Measurements from ENCODE around the gene D2HGDH. TPM values are rescaled to one million over a fixed set of nuclear protein-coding genes. Genes with fewer than 3 reads are reported as not detected.
A peak's percentile ranks its signal among the peaks of the same experiment; 100 is the strongest.

The D2HGDH gene
- total RNA-seq, 2 experiments from 2014 or later: 21.6 to 26.2 TPM

DNA sequence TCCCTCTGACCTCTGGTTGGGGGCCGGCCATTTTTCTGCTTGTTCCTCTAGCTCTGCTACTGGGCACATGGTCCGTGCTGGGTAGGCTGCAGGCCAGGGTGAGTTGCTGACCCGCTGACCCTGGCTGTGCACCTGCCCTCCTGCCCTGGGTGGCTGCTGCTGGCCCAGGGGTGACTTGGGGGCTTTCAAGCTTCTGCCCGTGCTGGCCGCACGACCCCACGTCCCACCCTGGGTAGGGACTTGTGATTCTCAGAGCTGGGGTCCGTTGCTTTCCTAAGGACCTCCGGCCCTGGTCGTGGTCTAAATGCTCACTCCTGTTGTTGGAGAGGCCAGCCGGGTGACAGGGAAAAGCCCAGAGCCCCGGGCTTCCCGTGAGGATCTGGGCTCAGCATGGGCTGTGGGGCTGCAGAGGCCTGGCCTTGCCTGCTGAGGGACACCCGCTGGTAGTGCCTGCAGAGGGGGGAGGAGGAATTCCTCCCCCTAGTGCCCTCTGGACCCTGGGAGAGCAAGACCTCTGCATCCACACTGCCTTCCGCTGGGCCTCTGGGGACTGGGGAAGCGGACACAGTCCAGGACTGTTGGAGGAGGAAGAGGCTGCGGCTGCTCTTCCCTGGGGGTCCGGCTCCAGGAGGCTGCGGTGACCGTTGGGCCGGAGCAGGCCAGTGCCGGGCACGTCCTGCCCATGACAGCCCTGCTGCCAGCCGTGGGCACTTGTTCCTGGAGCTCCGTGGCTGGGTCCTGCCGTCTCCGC lies 35.9 kb downstream of the D2HGDH start:
- H3K4me1 Mint-ChIP-seq: peaks cover 8% of the 10 kb centered on the region
- H3K4me3 Mint-ChIP-seq: no peak overlapping the region
- CTCF ChIA-PET: no interaction called here
- DNase-seq (peak; percentile 34), ATAC-seq (no peak)
- no peaks in the 10 kb centered on the region for H3K9me3 Mint-ChIP-seq (ENCODE audit: low read depth)
- no peak overlapping the region for H3K27ac Mint-ChIP-seq
- H3K27me3 Mint-ChIP-seq: no peaks in the 10 kb centered on the region
- no peaks in the 10 kb centered on the region for H3K36me3 Mint-ChIP-seq

- Mint-ChIP-seq H3K4me3 (no peak overlapping the region), H3K27me3 (no peaks in the 10 kb centered on the region), H3K27ac (no peak overlapping the region), H3K4me1 (peaks cover 8% of the 10 kb centered on the region), H3K36me3 (no peaks in the 10 kb centered on the region), H3K9me3 (ENCODE audit: low read depth) (no peaks in the 10 kb centered on the region)
- CTCF ChIA-PET: no interaction called here
- ATAC-seq: no peak
- DNase-seq: peak; percentile 31
Measured at GRCh38 chr2:241770936-241771285, 36.5 kb downstream of the D2HGDH start.

- no peaks in the 10 kb centered on the region for H3K36me3 Mint-ChIP-seq
- CTCF ChIA-PET: no interaction called here
- H3K4me3 Mint-ChIP-seq: no peak overlapping the region
- no peaks in the 10 kb centered on the region for H3K27me3 Mint-ChIP-seq
- peaks cover 8% of the 10 kb centered on the region for H3K4me1 Mint-ChIP-seq
- H3K9me3 Mint-ChIP-seq (ENCODE audit: low read depth): no peaks in the 10 kb centered on the region
- H3K27ac Mint-ChIP-seq: peak overlapping the region; percentile 55
- ATAC-seq (no peak), DNase-seq (peak; percentile 36)
Measured at GRCh38 chr2:241771286-241772062, 37.0 kb downstream of the D2HGDH start.

- Mint-ChIP-seq H3K4me3 (no peak overlapping the region), H3K36me3 (no peaks in the 10 kb centered on the region), H3K4me1 (peaks cover 8% of the 10 kb centered on the region), H3K27me3 (no peaks in the 10 kb centered on the region), H3K9me3 (ENCODE audit: low read depth) (no peaks in the 10 kb centered on the region), H3K27ac (peak overlapping the region; percentile 55)
- ATAC-seq (no peak), DNase-seq (peak; percentile 43)
- CTCF ChIA-PET: interaction anchor here (0.5 to 1.1 kb wide), 2 partner anchors 9 to 13 kb away, joined by 3 read pairs; no protein-coding TSS in a partner anchor
Measured at GRCh38 chr2:241772063-241772499, 37.7 kb downstream of the D2HGDH start.

- Mint-ChIP-seq H3K9me3 (ENCODE audit: low read depth) (no peaks in the 10 kb centered on the region), H3K27me3 (no peaks in the 10 kb centered on the region), H3K27ac (no peak overlapping the region), H3K4me3 (no peak overlapping the region), H3K4me1 (peaks cover 8% of the 10 kb centered on the region), H3K36me3 (no peaks in the 10 kb centered on the region)
- ATAC-seq: no peak
- DNase-seq: peak; percentile 40
- CTCF ChIA-PET: interaction anchor here (0.9 to 1.1 kb wide), 2 partner anchors 10 to 105 kb away, joined by 3 read pairs; no protein-coding TSS in a partner anchor
Measured at GRCh38 chr2:241773511-241774418, 39.3 kb downstream of the D2HGDH start.

- Mint-ChIP-seq H3K4me3 (no peak overlapping the region), H3K9me3 (ENCODE audit: low read depth) (no peaks in the 10 kb centered on the region), H3K4me1 (peaks cover 8% of the 10 kb centered on the region), H3K36me3 (no peaks in the 10 kb centered on the region), H3K27ac (no peak overlapping the region), H3K27me3 (no peaks in the 10 kb centered on the region)
- peak; percentile 27 for DNase-seq
- CTCF ChIA-PET: no interaction called here
- ATAC-seq: no peak
Measured at GRCh38 chr2:241774419-241775222, 40.2 kb downstream of the D2HGDH start.

GRCh38 chr2:241775223-241776177 lies 41.1 kb downstream of the D2HGDH start:
- no peak overlapping the region for H3K27ac Mint-ChIP-seq
- ATAC-seq (no peak), DNase-seq (peak; percentile 38)
- H3K4me3 Mint-ChIP-seq: no peak overlapping the region
- CTCF ChIA-PET: interaction anchor here (1.3 kb wide), 1 partner anchor 91 kb away, joined by 4 read pairs; no protein-coding TSS in a partner anchor
- no peaks in the 10 kb centered on the region for H3K36me3 Mint-ChIP-seq
- H3K4me1 Mint-ChIP-seq: peaks cover 8% of the 10 kb centered on the region
- H3K9me3 Mint-ChIP-seq (ENCODE audit: low read depth): no peaks in the 10 kb centered on the region
- H3K27me3 Mint-ChIP-seq: no peaks in the 10 kb centered on the region

DNA sequence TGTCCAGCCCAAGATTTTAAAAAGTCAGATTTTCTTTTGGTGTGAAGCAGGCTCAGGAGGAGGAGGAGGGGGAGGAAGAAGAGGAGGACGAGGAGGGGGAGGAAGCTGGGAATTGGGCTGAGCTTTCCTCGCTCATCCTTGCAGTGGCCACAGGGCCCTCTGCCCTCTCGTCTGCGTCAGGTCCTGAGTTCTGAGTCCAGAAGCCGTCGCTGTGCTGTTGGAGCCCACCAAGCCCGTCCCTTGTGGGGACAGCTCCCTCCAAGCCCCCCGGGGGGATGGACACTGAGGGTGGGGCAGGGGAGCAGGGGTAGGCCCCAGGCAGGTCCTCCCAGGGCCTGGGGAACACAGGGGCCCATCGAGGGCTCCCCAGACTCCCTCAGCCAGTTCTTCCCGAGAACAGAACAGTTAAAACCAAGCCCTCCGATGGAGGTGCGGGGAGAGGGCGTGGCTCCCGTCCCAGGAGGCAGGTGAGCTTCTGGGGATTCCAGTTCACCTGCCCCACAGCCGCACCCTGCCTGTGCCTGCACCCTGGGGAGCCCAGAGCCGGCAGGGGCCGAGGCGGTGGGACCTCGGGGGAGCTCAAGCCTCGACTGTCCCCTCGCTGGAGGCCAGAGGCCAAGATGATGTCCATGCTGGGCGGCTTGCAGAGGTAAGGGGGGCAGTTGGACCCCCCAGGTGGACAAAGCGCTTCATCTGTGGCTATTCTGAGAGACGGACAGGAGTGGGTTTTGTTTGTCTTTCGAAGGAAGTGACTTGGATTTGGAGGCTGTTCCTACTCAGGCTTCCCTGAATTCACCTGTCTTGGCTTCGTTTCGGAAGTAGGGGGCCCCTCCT lies 42.1 kb downstream of the D2HGDH start, which contains the start of gene GAL3ST2:
TSS of gene GAL3ST2 (plus strand) at position 487 of the 834 bp plus-strand sequence. CDS start at position 621, 134 bp downstream.
- Mint-ChIP-seq H3K27ac (no peak within 1 kb of the TSS), H3K4me1 (peaks cover 6% of the 10 kb centered on the region), H3K36me3 (peaks cover 2% of the 10 kb centered on the region), H3K27me3 (no peaks in the 10 kb centered on the region), H3K4me3 (no peak within 1 kb of the TSS), H3K9me3 (ENCODE audit: low read depth) (peaks cover 3% of the 10 kb centered on the region)
- CTCF ChIA-PET: interaction anchor here (1.3 kb wide), 1 partner anchor 90 kb away, joined by 4 read pairs; no protein-coding TSS in a partner anchor
- no peak for ATAC-seq
- no peak for DNase-seq

DNA sequence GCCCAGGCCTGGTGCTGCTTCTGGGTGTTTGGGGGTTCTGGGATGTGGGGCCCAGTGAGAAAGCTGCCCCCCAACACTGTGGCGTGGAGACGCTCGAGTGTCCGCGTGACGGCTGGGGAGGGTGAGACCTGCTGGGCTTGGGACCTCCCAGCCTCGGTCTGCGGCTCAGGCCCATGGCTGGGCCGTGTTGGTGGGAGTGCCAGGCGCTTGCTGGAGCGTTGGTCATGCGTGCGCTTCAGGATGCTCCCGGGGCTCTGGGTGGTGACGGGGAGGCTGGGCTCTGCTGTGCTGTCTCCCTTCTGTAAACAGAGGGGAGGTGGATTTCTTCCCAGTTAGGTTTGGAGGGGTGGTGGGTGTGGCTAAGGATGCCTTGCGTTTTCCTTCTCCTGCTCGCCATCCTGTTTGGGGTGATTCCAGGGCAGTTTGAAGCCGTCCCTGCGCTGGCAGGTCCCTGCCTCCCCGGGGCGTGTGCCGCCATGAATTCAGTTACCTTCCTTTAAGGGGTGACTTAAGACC lies 42.8 kb downstream of the D2HGDH start:
- peaks cover 2% of the 10 kb centered on the region for H3K36me3 Mint-ChIP-seq
- no peaks in the 10 kb centered on the region for H3K27me3 Mint-ChIP-seq
- peaks cover under 1% of the 10 kb centered on the region for H3K4me1 Mint-ChIP-seq
- H3K4me3 Mint-ChIP-seq: no peak overlapping the region
- peaks cover 3% of the 10 kb centered on the region for H3K9me3 Mint-ChIP-seq (ENCODE audit: low read depth)
- DNase-seq: no peak
- no peak overlapping the region for H3K27ac Mint-ChIP-seq
- ATAC-seq: no peak
- CTCF ChIA-PET: interaction anchor here (0.9 kb wide), 1 partner anchor 11 kb away, joined by 4 read pairs; no protein-coding TSS in a partner anchor

DNA sequence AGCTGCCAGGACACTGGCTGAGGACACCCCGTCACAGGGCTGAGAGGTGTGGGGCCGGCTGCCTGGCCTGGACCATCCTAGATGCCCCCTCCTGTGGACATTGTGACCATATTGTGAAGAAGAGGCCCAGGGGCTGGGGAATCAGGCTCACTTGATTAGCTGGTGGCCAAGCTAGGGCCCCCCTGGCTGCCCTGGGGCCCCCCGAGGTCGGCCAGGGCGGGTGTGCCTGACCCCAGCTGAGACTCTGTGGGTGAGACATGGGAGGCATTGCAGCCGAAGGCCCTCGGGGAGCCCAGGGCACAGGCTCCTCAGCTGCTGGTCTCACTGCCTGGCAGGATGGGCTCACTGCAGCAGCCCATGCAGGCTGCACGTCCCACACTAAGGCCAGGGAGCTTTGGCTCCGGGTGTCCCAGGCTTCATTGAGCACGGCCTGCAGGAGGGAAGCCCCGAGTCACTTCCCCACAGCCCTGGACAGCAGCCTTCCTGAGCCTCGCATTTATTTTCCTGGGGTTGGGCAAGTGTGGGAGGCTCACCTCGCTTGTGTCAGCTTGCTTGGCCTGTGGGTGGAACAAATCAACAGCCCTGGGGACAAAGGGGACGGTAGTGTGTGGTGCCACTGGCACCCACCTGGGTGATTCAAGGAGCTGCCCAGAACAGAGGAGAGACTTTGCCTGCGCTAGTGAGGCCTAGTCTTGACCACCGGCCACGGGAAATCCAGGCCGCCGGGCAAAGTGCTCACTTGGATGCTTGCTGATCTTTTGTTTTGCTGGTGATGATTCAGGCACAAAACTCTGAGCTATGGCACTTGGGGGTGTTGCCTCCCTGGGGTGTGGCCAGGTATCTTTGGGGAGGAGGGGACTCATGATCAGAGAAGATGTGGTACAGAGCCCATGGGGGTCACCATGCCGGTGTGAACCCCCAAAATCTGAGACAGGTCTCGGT lies 43.5 kb downstream of the D2HGDH start:
- DNase-seq (peak; percentile 37), ATAC-seq (no peak)
- CTCF ChIA-PET: interaction anchor here (0.9 kb wide), 1 partner anchor 11 kb away, joined by 4 read pairs; no protein-coding TSS in a partner anchor
- H3K4me3 Mint-ChIP-seq: no peak overlapping the region
- H3K4me1 Mint-ChIP-seq: no peaks in the 10 kb centered on the region
- H3K36me3 Mint-ChIP-seq: peaks cover 3% of the 10 kb centered on the region
- H3K27ac Mint-ChIP-seq: no peak overlapping the region
- H3K9me3 Mint-ChIP-seq (ENCODE audit: low read depth): peaks cover 3% of the 10 kb centered on the region
- H3K27me3 Mint-ChIP-seq: no peaks in the 10 kb centered on the region
